Measurements from ENCODE around the gene DYNC1I1. TPM values are rescaled to one million over a fixed set of nuclear protein-coding genes. Genes with fewer than 3 reads are reported as not detected.

DYNC1I1 gene
- total and polyA plus RNA-seq, 2 donors (not counting 3 experiments of a cell fraction or from before 2014, with no cell fraction given), result 1.8 to 3.6 TPM

- no peaks in the 10 kb centered on the region for H3K36me3 ChIP-seq (ENCODE audit: control insufficient read depth in 2 of 2, extremely low read depth in 1 of 2, insufficient read depth in 2 of 2, low read length in 2 of 2)
- H3K4me1 ChIP-seq (ENCODE audit: control insufficient read depth, extremely low read depth, insufficient read depth, low read length), result peaks cover 12% of the 10 kb centered on the region
- dilution Hi-C loops (cut with MboI; ENCODE audit: extremely low pct_ligation_motif_present, low sequenced_read_pairs) (no loop called here), intact Hi-C loops (cut with micrococcal nuclease) (no loop called here)
- no peak overlapping the region for H3K9ac ChIP-seq (replicated peaks; ENCODE audit: extremely low read depth, insufficient read depth, low read length)
- H3K27ac ChIP-seq (ENCODE audit: insufficient read depth, low read depth, low read length), result no peak overlapping the region
- ChIA-PET POLR2A (no interaction called here), CTCF (no interaction called here)
- H3K9me3 ChIP-seq (replicated peaks; ENCODE audit: control insufficient read depth, insufficient read depth, low read length), result no peaks in the 10 kb centered on the region
- H3K27me3 ChIP-seq (ENCODE audit: control insufficient read depth in 2 of 2, insufficient read depth in 2 of 2, low read length in 2 of 2), result no peaks in the 10 kb centered on the region
- no peak overlapping the region for H3K4me3 ChIP-seq (replicated peaks in 1 of 3; ENCODE audit: insufficient read depth in 1 of 3, low read depth in 1 of 3, low read length in 3 of 3)
- H4K20me1 ChIP-seq (replicated peaks; ENCODE audit: control insufficient read depth, extremely low read depth, insufficient read depth, low read length), result no peaks in the 10 kb centered on the region
- FAIRE-seq (no peak), DNase-seq (ENCODE audit: low read depth, low spot score) (no peak)
- H3K4me2 ChIP-seq (ENCODE audit: insufficient read depth, low read length), result no peak overlapping the region
- no peaks in the 10 kb centered on the region for H3K9me1 ChIP-seq (replicated peaks; ENCODE audit: control insufficient read depth, extremely low read depth, insufficient read depth, low read length)
- BruUV-seq (replicated peaks), result no TSS peak
- TF ChIP-seq EZH2 (IDR thresholded peaks at IDR 0.05; ENCODE audit: borderline replicate concordance, low read depth, low read length, severe bottlenecking), result no peak
- TF ChIP-seq POLR2A (IDR thresholded peaks at IDR 0.05; ENCODE audit: low read depth, low read length), result no peak
- no peak for TF ChIP-seq FOS (IDR thresholded peaks at IDR 0.05; ENCODE audit: borderline replicate concordance, insufficient read depth, low read length)
- no peak for TF ChIP-seq MAX (IDR thresholded peaks at IDR 0.05; ENCODE audit: insufficient read depth, insufficient read length)
- TF ChIP-seq JUN (IDR thresholded peaks at IDR 0.05; ENCODE audit: borderline replicate concordance, insufficient read depth, insufficient read length, low read depth), result no peak
- no peak for TF ChIP-seq GATA2 (IDR thresholded peaks at IDR 0.05; ENCODE audit: insufficient read depth, insufficient read length, low read depth, low read length)
- TF ChIP-seq CTCF (IDR thresholded peaks at IDR 0.05; ENCODE audit: extremely low read depth in 1 of 2, insufficient read depth in 1 of 2, low read depth in 1 of 2, low read length in 2 of 2), result no peak
- TF ChIP-seq POLR2AphosphoS5 (IDR thresholded peaks at IDR 0.05; ENCODE audit: insufficient read depth, low read depth, low read length), result no peak
- TF ChIP-seq MYC (IDR thresholded peaks at IDR 0.05; ENCODE audit: low read depth, low read length), result no peak
- no peaks in the 10 kb centered on the region for H3K79me2 ChIP-seq (ENCODE audit: control insufficient read depth, insufficient read depth, low read length)
- no peak overlapping the region for H2AFZ ChIP-seq (ENCODE audit: low read depth, low read length)
Measured at GRCh38 chr7:95802270-95802669, 29.9 kb downstream of the DYNC1I1 start.
